SW480 (cell line): Measurements from ENCODE around the gene SLC27A1.
A peak's percentile ranks its signal among the peaks of the same experiment; 100 is the strongest.
"Not testable (repeated sequence)": the region's sequence is repeated elsewhere in the genome, so short reads cannot be mapped to it uniquely, and the experiment has no call there.

Experiments used
- DNase-seq: peaks from one replicate; pipeline ENCODE4 v3.0.0-alpha.2; 2016; ENCODE audit warnings: low spot score

The SLC27A1 gene

DNA sequence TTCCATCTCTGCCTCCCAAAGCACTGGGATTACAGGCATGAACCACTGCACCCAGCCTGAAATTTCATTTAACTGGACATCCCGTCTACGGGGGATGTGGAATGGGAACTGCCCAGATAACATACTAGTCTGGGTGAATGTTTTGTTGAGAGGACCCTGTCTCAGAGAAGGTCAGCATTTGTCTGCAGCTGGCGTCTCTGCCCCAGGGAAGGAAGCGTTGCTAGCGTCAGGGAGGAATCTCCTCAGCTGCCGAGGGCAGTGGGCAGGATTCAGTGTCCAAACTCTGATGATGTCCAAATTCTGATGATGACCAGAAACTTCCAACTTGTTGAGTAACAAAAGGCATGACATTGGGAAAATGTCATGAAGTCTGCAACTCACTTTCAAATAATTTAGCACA, 12.7 kb upstream of the SLC27A1 start:
- DNase-seq = no peak

DNA sequence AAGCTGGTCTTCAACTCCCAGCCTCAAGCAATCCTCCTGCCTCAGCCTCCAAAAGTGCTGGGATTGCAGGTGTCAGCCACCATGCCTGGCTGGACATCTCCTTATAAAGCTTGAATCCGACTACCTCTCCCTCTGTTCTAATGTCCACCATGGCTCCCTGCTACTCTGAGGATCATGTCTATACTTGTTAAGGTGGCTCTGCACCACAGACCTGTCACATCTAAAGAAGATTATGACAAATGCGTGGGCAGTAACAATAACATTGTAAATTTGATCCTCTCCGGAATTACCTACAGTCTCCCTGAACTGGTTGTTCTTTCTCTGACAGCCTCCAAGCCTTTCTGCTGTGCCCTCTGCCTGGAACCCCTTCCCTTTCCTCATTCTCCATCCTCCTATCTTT, 11.4 kb upstream of the SLC27A1 start:
- peak; percentile 35 for DNase-seq

DNA sequence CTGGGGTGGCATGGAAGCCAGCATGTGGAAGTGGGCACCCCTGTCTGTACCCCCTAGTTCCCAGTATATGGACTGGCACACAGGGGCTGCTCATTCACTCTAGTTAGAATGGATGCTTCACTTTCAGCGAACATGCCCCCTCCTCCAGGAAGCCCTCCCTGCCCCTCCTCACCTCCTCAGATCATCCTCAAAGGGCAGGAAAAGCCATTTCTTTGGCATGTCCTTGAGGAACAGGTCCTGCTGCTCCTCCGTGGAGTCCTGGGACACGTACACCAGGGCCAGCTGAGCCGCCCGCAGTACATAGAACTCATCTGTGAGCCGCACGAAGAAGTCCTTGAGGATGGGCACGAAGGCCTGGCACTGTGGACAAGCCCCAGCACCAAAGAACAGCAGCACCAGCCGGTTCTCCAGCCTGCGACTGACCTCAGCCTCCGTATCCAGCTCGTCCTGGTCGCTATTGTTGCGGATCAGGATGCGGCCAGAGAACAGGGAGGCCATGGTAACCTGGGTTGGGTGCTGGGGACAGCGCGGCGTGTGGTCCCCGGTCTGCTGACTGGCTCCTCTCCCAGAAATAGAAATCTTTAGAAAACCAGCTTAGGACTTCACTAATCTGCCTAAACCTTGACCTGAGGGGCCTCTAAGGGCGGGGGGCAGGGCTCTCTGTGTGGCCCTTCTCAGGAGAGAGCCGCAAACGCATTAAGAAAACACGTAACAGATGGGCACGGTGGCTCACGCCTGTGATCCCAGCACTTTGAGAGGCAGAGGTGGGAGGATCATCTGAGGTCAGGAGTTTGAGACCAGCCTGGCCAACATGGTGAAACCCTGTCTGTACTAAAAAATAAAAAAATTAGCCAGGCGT, 9.7 kb upstream of the SLC27A1 start, which contains the start of gene NXNL1:
NXNL1 (minus strand) TSS at position 555 of the 859 bp plus-strand sequence; CDS start at position 498, 57 bp downstream.
- no peak for DNase-seq

DNA sequence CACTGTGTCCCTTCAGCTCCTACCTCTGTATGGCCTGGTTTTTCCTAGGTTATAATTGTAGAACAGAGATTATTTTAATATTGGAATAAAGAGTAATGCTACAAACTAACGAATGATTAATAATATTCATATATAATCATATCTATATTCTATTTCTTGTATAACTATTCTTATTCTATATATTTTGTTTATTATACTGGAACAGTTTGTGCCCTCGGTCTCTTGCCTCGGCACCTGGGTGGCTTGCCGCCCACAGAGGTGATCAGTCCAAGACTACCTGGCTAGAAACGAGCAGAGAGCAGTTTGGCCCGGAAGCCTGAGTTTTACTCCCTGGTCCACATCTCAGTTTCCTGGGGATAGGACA, 3.9 kb upstream of the SLC27A1 start:
- no peak for DNase-seq

DNA sequence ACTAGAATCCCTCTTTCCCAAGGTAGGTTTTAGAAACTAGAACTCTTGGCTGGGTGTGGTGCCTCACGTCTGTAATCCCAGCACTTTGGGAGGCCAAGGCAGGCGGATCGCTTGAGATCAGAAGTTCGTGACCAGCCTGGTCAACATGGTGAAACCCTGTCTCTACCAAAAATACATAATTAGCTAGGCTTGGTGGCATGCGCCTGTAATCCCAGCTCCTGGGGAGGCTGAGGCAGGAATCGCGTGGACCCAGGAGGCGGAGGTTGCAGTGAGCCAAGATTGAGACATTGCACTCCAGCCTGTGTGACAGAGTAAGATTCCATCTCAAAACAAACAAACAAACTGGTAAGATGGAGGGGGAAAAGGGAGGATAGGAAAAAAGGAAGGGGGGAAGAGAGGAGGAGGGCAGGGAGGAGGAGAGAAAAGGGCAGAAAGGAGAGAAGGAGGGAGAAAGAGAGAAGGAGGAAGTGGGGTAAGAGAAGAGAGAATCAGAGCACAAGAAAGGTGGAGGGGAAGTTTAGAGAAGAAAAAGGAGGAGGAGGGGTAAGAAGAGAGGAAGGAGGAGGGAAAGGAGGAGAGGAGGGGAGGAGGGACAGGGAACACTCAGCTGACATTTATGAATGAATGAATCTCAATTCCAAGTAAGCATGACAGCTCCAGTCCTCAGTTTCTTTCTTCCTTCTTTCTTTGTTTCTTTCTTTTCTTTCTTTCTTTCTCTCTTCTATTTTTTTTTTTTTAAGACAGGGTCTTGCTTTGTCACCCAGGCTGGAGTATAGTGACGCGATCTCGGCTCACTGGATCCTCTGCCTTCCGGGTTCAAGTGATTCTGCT, 2.6 kb upstream of the SLC27A1 start:
- DNase-seq = no peak

DNA sequence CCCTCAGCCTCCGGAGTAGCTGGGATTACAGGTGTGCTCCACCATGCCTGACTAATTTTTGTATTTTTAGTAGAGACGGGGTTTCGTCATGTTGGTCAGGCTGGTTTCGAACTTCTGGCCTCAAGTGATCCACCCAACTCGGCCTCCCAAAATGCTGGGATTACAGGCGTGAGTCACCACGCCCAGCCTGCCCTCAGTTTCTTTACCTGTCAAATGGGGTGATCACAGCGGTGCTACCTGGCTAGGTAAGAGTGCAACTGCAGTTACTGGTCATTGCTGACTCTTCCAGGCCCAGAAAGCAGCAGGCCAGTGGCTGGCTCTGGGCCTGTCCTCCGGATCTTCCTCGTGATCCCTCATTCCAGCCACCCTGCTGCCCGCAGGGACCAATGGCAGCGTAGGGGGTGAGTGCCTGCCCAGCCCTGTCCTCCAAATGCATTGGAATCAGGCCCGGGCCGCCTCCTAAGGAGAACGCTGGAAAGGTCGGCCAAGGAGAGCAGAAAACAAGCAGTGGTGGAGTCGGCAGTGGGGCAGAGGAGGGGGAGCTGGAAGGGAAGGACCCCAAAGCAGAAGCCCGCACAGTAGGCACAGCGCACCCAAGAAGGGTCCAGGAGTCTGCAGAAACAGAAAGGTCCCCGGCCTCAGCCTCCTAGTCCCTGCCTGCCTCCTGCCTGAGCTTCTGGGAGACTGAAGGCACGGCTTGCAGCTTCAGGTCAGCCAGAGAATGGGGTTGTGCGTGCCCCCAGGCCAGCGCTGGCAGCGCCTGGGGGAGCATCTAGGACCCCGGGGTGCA, 1.8 kb upstream of the SLC27A1 start:
- no peak for DNase-seq

DNA sequence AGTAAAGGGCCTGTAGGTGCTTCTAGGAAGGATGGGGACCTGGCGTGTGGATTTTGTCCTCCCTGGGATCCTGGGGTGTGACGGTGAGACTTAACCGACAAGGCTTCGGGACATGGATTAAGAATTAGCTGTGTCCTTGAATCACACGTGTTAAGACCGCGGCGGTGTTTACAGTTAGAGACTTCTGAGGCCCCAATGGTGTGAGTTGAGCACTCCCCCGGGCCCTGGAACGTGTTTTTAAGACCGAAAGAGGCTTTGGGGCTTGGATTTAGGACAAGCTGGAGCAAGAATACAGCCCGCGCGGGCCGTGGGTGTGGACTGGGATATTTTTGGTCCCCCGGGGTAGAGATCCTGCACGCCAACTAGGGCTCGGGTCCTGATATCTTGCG, 1.2 kb upstream of the SLC27A1 start:
- DNase-seq = no peak

DNA sequence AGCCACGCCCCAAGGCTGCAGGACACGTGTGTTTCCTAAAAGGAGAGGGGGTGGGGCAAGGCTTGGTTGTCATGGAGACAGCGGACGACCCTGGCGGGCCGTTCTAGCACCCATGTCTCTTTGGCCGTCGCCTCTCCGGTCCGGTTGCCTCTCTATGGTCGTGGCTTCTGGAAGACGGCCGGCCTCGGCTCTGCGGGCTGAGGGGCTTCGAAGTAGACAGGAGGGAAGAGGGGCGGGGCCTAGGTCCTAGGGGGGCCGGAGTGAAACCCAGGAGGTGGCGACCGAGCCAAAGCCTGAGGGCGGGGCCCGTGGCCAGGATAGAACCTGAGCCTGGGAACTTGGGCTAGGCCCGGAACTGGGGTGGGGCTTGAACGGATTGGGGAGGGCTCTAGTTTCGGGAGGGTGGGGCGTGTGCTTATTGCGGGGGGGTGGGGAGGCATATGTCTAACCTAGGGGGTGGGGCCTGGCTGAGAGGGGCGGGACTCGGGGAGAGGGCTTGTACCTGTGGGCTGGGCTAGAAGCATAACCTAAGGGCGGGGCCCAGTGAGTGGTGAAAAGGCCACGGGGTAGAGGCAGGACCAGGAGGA, 750 bp upstream of the SLC27A1 start:
- peak; percentile 95 for DNase-seq

DNA sequence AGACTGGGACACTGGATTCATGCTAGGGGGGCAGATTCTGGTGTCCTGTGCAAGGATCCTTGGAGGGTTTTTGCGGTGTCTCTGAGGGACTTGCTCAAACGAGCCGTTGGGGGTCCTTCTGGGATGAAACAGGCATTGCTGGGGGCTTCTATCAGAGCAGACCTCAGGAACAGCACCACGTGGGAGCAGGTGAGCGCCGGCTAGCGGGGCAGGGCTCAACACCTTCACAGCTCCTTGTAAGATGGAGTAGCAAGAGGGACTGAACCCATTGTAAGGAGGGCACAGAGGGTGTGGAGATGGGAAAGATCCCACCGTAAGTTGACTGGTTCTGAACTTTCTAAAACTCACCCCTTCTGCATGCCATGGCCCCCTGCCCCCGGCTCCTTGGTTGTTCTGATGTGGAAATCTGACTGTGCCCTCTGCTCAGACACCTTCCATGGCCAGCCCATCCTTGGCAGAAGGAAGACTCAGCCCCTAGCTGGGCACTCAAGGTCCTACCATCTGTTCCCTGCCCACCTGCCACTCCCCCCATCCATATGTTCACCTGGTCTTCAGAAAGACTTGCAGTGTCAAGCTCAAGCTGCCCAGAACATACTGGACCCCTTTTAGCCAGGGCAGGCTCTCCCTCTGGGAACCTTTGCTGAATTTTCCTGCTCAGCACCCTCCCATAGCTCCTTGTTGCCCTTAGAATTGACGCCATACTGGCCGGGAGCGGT, 1.2 kb downstream of the SLC27A1 start:
- DNase-seq = no peak

DNA sequence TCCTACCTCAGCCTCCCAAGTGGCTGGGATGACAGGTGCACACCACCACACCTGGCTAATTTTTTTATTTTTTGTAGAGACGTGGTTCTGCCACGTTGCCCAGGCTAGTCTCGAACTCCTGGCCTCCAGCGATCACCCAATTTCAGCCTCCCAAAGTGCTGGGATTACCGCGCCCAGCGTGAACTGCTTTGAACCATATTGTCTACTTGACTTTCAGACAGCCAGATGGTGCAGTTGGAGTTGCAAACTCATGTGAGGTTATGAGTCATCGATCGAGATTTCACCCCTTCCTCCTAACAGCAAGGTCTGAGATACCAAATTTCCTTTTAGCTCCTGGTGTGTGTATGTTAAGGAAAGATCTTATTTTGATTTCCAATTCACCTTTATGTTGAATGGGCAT, 2.7 kb downstream of the SLC27A1 start:
- DNase-seq = peak; percentile 67

DNA sequence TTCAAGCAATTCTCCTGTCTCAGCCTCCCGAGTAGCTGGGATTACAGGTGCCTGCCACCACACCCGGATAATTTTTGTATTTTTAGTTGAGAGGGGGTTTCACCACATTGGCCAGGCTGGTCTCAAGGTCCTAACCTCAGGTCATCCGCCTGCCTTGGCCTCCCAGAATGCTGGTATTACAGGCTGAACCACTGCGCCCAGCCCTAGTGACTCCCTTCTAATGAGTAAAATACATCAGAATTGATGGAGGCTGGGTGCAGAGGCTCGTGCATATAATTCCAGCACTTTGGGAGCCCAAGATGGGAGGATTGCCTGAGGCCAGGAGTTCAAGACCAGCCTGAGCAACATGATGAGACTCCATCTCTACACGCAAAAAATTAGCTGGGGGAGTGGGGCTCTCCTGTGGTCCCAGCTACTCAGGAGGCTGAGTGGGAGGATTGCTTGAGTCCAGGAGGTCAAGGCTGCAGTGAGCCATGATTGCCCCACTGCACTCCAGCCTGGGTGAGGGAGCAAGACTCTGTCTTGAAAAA, 4.8 kb downstream of the SLC27A1 start:
- not testable (repeated sequence) for DNase-seq

DNA sequence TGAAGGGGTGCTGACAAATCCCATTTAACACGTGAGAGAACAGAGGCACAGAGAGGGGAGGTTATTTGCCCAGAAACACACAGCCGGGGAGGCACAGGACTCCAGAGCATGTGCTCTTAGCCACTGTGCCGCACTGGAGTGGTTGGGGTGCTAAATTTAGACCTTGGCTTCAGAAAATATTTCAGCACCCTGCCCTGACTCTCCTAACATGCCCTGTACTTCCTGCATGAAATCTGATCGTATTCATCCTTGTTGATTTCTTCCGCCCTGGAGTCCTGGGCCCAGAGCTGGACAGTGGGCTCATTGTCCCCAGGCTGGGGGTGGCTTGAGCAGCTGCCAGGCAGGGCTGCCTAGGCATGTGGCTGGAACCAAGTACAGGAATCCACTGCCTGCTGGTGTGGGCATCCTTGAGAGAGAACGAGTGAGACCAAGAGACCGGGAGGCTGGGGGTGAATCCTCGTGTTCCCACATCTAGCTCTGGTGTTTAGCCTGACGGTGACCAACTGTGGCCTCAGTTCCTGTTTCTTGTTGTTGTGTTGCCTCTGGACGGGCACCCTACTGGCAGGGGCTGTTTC, 5.3 kb downstream of the SLC27A1 start:
- peak; percentile 93 for DNase-seq

DNA sequence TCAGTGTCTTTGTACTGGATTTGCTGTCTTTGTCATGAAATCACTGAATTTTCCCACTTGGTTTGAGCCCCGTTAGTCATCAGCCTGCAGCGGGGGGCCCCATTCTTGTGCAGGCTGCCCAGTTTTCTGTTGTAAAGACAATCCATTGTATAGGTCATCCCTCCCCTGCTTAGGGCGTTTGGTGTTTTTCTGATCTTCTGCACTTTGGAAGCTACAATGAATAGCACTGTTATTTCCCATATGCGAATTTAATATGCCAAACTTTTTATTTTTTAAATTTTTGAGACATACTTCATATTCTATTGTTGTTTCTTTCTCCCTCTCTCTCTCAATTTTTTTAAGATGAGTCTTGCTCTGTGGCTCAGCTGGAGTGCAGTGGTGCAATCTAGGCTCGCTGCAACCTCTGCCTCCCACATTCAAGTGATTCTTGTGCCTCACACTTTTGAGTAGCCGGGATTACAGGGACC, 9.0 kb downstream of the SLC27A1 start:
- DNase-seq = no peak

DNA sequence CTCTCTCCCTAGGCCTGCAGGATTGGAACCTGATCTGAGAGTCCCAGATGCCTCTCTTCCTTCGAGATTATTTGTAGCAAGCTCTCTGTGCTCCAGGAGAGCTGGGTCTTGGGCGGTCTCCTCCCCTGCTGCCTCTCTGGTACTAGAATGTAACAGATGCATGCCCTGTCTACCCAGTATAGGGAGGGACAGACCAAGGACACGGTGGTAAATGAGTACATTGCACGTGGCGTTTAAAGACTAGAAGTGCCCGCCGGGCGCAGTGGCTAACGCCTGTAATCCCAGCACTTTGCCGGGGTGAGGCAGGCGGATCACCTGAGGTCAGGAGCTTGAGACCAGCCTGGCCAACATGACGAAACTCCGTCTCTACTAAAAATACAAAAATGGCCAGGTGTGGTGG, 11.7 kb downstream of the SLC27A1 start:
- no peak for DNase-seq

DNA sequence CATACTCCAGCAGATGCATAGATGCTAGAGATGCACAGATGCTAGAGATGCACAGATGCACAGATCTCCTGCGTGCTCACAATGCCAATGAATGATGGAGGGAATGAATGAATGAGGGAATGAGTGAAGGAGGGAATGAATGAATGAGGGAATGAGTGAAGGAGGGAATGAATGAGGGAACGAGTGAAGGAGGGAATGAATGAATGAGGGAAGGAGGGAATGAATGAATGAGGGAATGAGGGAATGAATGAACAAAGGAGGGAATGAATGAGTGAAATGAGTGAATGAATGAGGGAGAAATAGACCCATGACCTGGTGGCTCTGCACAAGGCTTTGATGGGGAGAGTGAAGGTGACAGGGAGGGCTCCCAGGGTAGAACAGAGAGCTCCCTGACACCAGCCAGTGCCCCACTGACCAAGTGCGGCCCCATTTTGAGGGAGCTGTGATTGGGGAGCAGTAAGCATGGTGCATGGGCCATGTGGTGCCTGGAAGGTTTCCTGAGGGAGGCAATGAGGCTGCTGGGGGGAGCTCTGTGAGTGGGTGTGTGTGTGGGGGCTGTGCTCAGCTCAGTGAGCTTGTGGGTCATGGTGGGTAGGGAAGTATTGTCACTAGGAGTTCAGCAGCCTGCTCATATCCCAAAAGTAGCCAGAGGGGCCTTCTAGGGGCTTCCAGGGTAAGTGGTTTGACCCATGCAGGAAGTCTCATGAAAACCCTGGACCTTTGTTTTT, 12.7 kb downstream of the SLC27A1 start:
- DNase-seq = no peak

DNA sequence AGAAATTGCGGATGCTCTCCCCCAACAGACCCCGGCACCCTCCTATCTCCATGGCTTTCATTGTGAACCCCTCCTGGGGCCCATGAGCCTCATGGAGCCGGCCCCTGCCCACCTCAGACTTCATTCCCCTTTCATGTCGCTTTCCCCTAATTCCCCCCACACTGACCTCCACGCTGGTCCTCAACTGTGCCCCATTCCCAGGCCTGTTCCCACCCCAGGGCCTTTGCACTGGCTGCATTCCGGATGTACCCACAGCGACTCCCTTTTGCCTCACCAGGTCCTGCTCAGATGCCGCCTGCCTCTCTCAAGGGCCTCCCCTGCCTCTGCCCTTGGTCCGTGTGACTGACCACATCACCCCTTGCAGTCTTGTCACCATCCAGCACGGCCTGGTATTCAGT, 13.3 kb downstream of the SLC27A1 start:
- no peak for DNase-seq

DNA sequence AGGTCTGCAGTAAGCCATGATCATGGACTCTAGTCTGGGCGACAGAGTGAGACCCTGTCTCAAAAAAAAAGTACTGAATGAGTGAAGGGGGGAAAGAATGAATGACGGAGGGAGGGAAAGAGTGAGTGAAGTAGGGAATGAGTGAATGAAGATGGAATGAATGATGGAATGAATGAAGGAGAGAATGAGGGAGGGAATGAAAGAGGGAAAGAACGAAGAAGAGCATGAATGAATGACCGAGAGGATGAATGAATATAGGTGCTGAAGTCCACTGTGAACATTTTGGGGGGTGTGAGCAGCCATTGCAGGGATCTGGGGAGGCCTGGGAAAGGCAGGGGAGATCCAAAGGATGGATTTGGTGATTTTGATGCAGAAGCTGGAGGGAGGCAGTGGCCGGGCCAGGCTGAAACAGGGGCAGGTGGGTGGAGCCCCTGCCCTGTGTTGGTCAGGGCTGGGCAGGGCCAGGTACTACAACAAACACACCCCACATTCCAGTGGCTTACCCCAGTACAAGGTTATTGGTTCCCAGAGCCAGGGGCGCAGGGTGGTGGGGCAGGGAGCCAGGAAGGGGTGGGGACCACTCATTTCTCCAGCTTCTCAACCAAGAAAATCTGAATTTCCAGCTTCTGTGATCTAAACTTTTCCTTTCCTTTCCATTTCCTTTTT, 14.3 kb downstream of the SLC27A1 start:
- peak; percentile 59 for DNase-seq

DNA sequence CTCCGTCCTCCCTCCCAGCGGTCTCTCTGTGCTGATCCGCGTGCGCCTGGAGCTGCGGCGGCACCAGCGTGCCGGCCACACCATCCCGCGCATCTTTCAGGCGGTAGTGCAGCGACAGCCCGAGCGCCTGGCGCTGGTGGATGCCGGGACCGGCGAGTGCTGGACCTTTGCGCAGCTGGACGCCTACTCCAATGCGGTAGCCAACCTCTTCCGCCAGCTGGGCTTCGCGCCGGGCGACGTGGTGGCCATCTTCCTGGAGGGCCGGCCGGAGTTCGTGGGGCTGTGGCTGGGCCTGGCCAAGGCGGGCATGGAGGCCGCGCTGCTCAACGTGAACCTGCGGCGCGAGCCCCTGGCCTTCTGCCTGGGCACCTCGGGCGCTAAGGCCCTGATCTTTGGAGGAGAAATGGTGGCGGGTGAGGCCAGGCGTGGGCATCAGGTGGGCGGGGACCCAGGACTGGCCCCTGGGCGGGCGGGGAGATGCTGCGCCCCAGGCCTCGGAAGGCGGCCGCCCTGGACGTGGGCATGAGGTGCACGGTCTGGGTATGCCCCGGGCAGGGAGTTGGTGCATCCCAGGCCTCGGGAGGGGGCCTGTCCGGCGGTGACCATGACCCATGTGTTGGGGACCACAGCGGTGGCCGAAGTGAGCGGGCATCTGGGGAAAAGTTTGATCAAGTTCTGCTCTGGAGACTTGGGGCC, 16.4 kb downstream of the SLC27A1 start:
- no peak for DNase-seq
